VCaP (cell line): ENCODE measurements around the gene PPID.
"Not testable (repeated sequence)": the region's sequence is repeated elsewhere in the genome, so short reads cannot be mapped to it uniquely, and the experiment has no call there.

Experiments used
- H3K27ac ChIP-seq: fragments of 450-650 bp; 2 replicates; pipeline ENCODE4 v1.5.1; 2017
- CTCF ChIP-seq: fragments of 450-650 bp; conservative IDR thresholded peaks from 2 replicates; pipeline ENCODE4 v1.5.1; 2017; ENCODE audit warnings: mild to moderate bottlenecking, moderate library complexity

The PPID gene

GRCh38 chr4:158664806-158665205 is 58.4 kb downstream of the PPID start:
- TF ChIP-seq CTCF = no peak

GRCh38 chr4:158663707-158664625 is 59.2 kb downstream of the PPID start:
- not testable (repeated sequence) for H3K27ac ChIP-seq

More at GRCh38 chr4:158664806-158665205, 58.4 kb downstream of the PPID start:
- H3K27ac ChIP-seq = no peak overlapping the region

- not testable (repeated sequence) for H3K27ac ChIP-seq
Observed at GRCh38 chr4:158663255-158663654, 59.9 kb downstream of the PPID start.
